UCSD-AML1 (cell line): ENCODE data around the gene INVS.
"Not testable (repeated sequence)": the region's sequence is repeated elsewhere in the genome, so short reads cannot be mapped to it uniquely, and the experiment has no call there.

Experiments
- DNase-seq: peaks from one replicate; lab custom pipeline; 2025; ENCODE audit not compliant: unreplicated experiment; lab: John Stamatoyannopoulos, UW

The INVS gene

GRCh38 chr9:100190339-100190738 lies 91.3 kb downstream of the INVS start:
- DNase-seq = no peak

- no peak for DNase-seq
Measured at GRCh38 chr9:100191264-100191663, 92.2 kb downstream of the INVS start.

GRCh38 chr9:100193078-100193477 lies 94.0 kb downstream of the INVS start:
- no peak for DNase-seq

DNA sequence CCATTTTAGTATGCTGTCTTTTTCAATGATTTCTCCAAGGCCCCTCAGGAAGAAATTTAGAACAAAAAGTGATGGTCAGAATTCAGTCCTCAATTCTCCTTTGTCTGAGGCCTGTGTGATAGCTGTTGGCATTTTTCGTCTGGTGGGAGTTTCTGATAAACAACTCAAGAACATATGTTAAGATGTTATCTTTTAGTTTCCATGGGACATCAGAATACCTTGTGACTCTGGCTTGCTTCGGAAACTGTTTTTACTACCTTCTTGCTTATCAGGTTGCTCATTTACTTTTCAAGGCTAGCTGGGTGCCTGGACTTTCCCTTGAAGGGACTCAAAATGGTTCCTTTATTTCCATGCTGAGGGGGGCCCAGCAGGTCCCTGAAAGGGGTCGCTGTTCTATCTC lies 97.2 kb downstream of the INVS start:
- DNase-seq = no peak

DNA sequence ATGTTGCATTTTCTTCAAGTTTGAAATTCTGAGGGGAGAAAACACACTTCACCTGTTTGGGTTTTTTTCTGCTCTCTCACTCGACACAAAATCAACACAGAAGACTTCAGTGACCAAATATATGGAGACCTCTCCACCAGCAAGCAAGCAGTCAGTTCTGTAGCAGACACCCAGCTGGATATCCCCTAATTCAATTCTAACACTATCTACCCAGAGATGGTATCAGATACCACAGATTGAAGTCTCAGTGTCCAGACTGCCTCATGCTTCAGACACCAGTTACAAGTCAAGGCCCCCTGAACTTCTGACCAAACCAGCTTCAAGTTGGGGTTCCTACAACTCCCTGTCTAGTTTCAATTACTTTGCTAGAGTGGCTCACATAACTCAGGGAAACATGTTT lies 97.8 kb downstream of the INVS start:
- DNase-seq = no peak

- DNase-seq = no peak
Measured at GRCh38 chr9:100197553-100197952, 98.5 kb downstream of the INVS start.

DNA sequence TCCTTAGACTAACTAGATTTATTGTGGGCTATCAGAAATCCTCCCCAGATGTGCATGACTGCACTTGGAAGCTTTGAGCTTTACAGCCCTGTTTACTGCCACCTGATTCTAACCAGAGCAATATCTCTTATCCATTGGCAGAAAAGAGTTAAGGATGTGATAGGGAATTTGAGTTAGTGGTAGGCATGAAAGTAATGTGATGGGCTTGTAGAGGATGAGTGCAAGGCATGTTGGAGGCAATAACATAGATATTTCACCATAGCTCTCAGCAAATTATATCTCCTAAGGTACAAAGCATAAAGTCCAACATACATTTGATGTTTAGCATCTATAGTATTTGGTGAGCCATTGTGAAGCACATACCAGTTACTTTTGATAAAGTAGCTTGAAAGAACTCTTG lies 103.8 kb downstream of the INVS start:
- DNase-seq = no peak

GRCh38 chr9:100204796-100205195 lies 105.8 kb downstream of the INVS start:
- no peak for DNase-seq

GRCh38 chr9:100206899-100207298 lies 107.9 kb downstream of the INVS start:
- no peak for DNase-seq

DNA sequence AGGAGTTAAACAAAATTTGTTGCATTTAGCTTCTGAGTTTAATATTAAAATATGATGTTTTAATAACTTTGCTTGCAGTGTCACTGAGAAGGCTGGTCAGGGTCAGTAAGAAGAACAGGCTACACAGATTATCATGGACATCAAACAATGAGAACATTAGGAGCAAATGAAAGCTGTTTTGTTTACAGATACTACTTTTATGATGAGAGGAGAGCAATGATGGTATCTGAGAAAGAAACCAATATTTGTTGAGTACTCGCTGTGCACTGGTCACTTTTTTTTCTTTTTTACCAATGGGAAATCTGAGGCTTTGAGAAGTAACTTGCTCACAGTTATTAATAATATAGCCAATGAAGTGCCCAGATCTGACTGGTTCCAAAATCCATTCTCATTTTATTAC lies 109.6 kb downstream of the INVS start:
- DNase-seq = no peak

DNA sequence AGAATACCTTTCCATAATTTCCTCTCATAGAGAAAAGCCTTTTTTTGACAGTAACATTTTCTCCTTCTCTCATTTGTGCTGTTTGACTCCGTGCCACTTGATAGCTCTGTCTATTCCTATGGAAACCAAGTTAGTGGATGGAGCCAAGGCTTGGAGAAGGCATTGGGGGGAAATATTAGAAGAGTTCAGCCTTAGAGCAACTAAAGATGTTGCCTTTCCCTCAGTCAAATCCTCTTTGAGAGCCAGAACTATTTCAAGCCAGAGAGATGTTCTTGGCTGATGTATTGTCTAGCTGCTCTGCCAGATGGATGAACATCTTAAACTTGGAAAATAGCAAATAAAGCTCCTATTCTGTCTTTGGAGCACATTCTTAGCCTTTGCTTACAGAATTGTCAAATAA lies 112.4 kb downstream of the INVS start:
- DNase-seq = no peak

DNA sequence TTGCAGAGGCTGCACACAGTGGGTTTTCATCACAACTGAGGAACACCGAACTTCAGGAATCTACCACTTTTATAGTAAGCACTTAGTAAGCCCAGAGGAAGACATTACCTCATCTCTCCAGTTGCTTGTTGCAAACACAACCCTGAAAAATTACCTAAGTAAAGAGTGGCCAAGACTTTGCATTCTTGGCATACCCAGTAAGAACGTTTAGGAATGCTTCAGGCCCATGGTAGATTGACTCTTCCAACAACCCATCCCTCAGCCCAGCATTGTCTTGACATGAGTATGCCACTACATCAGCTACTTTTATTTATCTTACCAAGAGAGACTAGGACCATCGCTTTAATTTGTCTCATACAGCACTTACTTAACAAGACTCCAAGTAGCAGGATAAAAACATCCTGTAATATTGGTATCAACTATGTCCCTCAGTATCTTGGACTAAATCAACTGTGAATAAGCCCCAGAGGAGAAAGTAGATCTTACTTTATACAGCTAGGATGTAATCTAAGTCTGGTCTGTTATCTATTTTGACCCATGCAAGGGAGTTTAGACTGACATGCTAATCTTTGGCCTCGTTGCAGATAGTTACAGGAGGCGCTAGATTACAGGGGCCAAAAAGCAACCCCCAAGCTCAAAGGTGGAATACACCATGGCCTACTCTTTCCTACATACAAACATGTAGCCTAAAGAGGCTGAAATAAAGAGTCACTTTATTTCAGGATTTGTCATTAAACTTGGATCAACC lies 114.9 kb downstream of the INVS start:
- no peak for DNase-seq

- peak; percentile 25 for DNase-seq
Measured at GRCh38 chr9:100216178-100216787, 117.2 kb downstream of the INVS start.

GRCh38 chr9:100217536-100217935 lies 118.5 kb downstream of the INVS start:
- DNase-seq = no peak

- DNase-seq = no peak
Measured at GRCh38 chr9:100219347-100219746, 120.3 kb downstream of the INVS start.

DNA sequence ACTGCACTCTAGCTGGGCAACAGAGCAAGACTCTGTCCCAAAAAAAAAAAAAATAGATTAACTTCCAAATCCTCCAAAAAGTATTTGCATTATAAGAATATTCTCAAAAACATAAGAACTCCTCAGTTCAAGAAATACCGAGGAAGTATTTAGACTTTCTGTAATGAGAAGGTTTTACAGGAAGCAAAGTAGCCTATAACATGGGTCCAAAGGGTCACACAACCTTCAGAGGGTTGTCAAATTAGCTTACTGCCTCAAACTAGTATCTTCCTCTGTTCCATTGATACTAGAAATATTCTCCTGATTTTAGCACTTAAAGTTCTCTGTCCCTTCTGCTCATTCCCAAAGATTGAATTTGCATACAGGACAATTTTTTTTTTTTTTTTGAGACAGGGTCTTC lies 121.9 kb downstream of the INVS start:
- DNase-seq = no peak

GRCh38 chr9:100221538-100221937 lies 122.5 kb downstream of the INVS start:
- no peak for DNase-seq

DNA sequence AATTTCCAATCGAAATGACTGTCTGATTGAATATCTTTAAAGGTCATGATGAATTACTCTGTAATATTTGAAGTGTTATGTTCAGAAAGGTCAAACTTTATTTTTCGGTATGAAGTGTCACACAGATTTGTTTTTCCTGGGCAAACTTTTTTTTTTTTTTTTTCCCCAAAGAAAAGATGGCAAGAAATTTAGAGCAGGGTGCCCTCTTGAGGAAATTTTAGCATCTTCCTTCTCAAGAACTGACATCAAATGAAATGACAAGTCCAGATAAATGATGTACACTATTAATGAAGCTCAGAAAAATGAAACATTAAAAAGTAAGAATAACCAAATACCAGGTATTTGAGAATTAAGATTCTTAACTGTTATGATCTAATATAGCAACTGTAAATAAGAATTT lies 123.6 kb downstream of the INVS start:
- no peak for DNase-seq

GRCh38 chr9:100227636-100228035 lies 128.6 kb downstream of the INVS start:
- DNase-seq = no peak

GRCh38 chr9:100228352-100228869 lies 129.4 kb downstream of the INVS start:
- DNase-seq = no peak

GRCh38 chr9:100229136-100229535 lies 130.1 kb downstream of the INVS start:
- no peak for DNase-seq

DNA sequence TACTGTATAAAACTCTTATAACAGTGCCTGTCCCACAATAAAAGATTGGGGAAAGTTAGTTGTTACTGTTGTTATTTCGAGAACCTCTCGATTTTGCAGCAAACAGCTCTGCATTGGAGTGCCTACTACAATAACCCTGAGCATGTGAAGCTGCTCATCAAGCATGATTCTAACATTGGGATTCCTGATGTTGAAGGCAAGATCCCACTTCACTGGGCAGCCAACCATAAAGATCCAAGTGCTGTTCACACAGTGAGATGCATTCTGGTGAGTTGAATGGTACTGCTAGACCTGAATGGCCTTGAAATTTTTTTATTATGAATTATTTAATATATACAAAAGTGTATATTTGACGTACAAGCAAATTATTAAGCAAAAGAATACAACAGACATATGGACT lies 130.5 kb downstream of the INVS start:
- no peak for DNase-seq

- DNase-seq = not testable (repeated sequence)
Measured at GRCh38 chr9:100236986-100237385, 137.9 kb downstream of the INVS start.
